ENCODE measurements around the gene TEX264. TPM values are rescaled to one million over a fixed set of nuclear protein-coding genes. Genes with fewer than 3 reads are reported as not detected.

Gene TEX264
- total and polyA plus RNA-seq, 7 donors: 16.8 to 71.5 (median 29.6) TPM

DNA sequence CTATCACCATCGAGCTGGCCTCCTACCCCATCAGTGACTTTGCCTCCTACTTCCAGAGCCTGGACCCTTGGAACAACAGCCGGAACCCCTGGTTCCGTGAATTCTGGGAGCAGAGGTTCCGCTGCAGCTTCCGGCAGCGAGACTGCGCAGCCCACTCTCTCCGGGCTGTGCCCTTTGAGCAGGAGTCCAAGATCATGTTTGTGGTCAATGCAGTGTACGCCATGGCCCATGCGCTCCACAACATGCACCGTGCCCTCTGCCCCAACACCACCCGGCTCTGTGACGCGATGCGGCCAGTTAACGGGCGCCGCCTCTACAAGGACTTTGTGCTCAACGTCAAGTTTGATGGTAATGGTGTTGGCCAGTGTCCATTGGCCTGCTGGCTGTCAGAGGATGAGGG, 41.9 kb downstream of the TEX264 start:
- no peak overlapping the region for H3K4me3 ChIP-seq
- TF ChIP-seq, protein P1, sequence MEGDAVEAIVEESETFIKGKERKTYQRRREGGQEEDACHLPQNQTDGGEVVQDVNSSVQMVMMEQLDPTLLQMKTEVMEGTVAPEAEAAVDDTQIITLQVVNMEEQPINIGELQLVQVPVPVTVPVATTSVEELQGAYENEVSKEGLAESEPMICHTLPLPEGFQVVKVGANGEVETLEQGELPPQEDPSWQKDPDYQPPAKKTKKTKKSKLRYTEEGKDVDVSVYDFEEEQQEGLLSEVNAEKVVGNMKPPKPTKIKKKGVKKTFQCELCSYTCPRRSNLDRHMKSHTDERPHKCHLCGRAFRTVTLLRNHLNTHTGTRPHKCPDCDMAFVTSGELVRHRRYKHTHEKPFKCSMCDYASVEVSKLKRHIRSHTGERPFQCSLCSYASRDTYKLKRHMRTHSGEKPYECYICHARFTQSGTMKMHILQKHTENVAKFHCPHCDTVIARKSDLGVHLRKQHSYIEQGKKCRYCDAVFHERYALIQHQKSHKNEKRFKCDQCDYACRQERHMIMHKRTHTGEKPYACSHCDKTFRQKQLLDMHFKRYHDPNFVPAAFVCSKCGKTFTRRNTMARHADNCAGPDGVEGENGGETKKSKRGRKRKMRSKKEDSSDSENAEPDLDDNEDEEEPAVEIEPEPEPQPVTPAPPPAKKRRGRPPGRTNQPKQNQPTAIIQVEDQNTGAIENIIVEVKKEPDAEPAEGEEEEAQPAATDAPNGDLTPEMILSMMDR (IDR thresholded peaks at IDR 0.05): no peak
- H3K27ac ChIP-seq: no peak overlapping the region
- H3K36me3 ChIP-seq (ENCODE audit: insufficient read depth in 1 of 2, low read depth in 1 of 2): no peaks in the 10 kb centered on the region
- no peaks in the 10 kb centered on the region for H3K4me1 ChIP-seq
- ATAC-seq: no peak
- H3K27me3 ChIP-seq (ENCODE audit: insufficient read depth in 3 of 3, low read length in 2 of 3): no peaks in the 10 kb centered on the region
- intact Hi-C loops (cut with DNase I): no loop called here
- no peak for DNase-seq
- 92 to 94% (median 93%) methylated on average over 19 of the region's 19 CpGs for WGBS, 3 donors
- H3K9me3 ChIP-seq: no peaks in the 10 kb centered on the region

DNA sequence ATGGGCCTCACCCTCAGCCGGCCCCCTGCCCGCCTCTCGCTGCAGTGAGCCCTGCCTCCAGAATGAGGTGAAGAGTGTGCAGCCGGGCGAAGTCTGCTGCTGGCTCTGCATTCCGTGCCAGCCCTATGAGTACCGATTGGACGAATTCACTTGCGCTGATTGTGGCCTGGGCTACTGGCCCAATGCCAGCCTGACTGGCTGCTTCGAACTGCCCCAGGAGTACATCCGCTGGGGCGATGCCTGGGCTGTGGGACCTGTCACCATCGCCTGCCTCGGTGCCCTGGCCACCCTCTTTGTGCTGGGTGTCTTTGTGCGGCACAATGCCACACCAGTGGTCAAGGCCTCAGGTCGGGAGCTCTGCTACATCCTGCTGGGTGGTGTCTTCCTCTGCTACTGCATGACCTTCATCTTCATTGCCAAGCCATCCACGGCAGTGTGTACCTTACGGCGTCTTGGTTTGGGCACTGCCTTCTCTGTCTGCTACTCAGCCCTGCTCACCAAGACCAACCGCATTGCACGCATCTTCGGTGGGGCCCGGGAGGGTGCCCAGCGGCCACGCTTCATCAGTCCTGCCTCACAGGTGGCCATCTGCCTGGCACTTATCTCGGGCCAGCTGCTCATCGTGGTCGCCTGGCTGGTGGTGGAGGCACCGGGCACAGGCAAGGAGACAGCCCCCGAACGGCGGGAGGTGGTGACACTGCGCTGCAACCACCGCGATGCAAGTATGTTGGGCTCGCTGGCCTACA, 44.4 kb downstream of the TEX264 start:
- Histone ChIP-seq H3K9me3 (no peaks in the 10 kb centered on the region), H3K4me1 (no peaks in the 10 kb centered on the region), H3K4me3 (no peak overlapping the region), H3K27ac (no peak overlapping the region), H3K36me3 (ENCODE audit: insufficient read depth in 1 of 2, low read depth in 1 of 2) (no peaks in the 10 kb centered on the region), H3K27me3 (ENCODE audit: insufficient read depth in 3 of 3, low read length in 2 of 3) (no peaks in the 10 kb centered on the region)
- ATAC-seq: no peak
- 86 to 90% (median 88%) methylated on average over 36 of the region's 36 CpGs for WGBS, 3 donors
- intact Hi-C loops (cut with DNase I): loop anchor here in 1 of 2 donors (5.0 kb wide), 1 partner anchor 87 kb away; no protein-coding TSS in a partner anchor
- TF ChIP-seq, protein P1 (IDR thresholded peaks at IDR 0.05): no peak
- DNase-seq: no peak

DNA sequence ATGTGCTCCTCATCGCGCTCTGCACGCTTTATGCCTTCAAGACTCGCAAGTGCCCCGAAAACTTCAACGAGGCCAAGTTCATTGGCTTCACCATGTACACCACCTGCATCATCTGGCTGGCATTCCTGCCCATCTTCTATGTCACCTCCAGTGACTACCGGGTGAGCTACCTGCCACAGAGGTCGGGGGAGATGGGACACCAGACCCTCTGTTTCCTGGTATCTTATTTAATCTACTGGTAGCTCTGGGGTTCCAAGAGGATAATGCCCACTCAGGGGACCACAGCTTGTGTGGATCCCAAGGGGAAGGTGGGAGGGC, 44.9 kb downstream of the TEX264 start:
- Histone ChIP-seq H3K27ac (no peak overlapping the region), H3K27me3 (ENCODE audit: insufficient read depth in 3 of 3, low read length in 2 of 3) (no peaks in the 10 kb centered on the region), H3K4me3 (no peak overlapping the region), H3K4me1 (no peaks in the 10 kb centered on the region), H3K36me3 (ENCODE audit: insufficient read depth in 1 of 2, low read depth in 1 of 2) (no peaks in the 10 kb centered on the region), H3K9me3 (no peaks in the 10 kb centered on the region)
- TF ChIP-seq, protein P1 (IDR thresholded peaks at IDR 0.05): no peak
- ATAC-seq (no peak), DNase-seq (no peak)
- intact Hi-C loops (cut with DNase I): loop anchor here in 1 of 2 donors (5.0 kb wide), 1 partner anchor 86 kb away; no protein-coding TSS in a partner anchor
- 91 to 95% (median 94%) methylated on average over 8 of the region's 8 CpGs for WGBS, 3 donors

DNA sequence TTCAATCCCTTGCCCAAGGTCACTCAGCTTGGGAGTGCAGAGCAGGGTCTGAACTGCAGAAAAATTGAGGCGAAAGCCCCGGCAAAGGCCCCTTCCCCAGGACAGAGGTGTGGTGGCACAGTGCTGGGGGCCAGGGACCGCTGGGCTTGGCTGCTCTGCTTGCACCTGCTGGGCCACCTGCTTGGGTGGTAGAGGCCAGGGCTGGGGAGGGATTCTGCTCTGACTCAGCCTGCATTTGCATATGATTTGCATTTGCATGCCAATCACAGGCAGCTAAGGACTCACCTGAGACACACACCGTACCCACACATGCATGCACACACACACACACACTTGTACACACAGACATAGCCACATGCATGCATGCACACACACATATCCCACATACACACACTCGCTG, 45.8 kb downstream of the TEX264 start:
- H3K4me1 ChIP-seq: no peaks in the 10 kb centered on the region
- intact Hi-C loops (cut with DNase I): loop anchor here in 1 of 2 donors (5.0 kb wide), 1 partner anchor 85 kb away; no protein-coding TSS in a partner anchor
- no peaks in the 10 kb centered on the region for H3K27me3 ChIP-seq (ENCODE audit: insufficient read depth in 3 of 3, low read length in 2 of 3)
- DNase-seq: no peak
- no peaks in the 10 kb centered on the region for H3K36me3 ChIP-seq (ENCODE audit: insufficient read depth in 1 of 2, low read depth in 1 of 2)
- no peak for ATAC-seq
- no peak overlapping the region for H3K4me3 ChIP-seq
- WGBS, 3 donors: 75 to 83% (median 77%) methylated on average over 5 of the region's 5 CpGs
- H3K9me3 ChIP-seq: no peaks in the 10 kb centered on the region
- H3K27ac ChIP-seq: no peak overlapping the region
- TF ChIP-seq, protein P1 (IDR thresholded peaks at IDR 0.05): no peak
